ENCODE measurements around the gene ESF1. TPM values are rescaled to one million over a fixed set of nuclear protein-coding genes. Genes with fewer than 3 reads are reported as not detected.
A peak's percentile ranks its signal among the peaks of the same experiment; 100 is the strongest.

Gene ESF1
- total RNA-seq, 1 donor from 2014 or later: 17.4 TPM

DNA sequence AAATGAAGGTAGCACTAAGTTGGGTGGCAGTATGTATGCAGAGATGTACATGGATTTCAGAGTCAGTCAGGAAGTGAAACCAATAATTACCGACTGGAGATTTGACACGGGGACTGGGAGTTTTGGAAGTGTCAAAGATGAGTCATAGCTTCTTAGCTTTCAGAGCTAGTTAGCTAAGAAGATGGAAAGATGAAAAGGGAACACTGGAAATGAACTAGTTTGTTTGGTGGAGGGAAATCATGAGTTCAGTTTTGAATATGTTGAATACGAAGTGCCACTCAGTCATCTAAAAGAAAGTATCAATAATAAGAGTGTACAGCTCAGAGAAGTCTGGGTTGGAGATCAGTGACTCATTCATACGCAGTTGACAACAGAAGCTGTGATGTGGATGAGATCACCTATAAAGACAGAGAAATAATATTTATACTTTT lies 7.5 kb downstream of the ESF1 start:
- no peaks in the 10 kb centered on the region for H3K27me3 Mint-ChIP-seq (ENCODE audit: low read depth)
- H3K27ac Mint-ChIP-seq: no peak overlapping the region
- TF ChIP-seq, protein P1, sequence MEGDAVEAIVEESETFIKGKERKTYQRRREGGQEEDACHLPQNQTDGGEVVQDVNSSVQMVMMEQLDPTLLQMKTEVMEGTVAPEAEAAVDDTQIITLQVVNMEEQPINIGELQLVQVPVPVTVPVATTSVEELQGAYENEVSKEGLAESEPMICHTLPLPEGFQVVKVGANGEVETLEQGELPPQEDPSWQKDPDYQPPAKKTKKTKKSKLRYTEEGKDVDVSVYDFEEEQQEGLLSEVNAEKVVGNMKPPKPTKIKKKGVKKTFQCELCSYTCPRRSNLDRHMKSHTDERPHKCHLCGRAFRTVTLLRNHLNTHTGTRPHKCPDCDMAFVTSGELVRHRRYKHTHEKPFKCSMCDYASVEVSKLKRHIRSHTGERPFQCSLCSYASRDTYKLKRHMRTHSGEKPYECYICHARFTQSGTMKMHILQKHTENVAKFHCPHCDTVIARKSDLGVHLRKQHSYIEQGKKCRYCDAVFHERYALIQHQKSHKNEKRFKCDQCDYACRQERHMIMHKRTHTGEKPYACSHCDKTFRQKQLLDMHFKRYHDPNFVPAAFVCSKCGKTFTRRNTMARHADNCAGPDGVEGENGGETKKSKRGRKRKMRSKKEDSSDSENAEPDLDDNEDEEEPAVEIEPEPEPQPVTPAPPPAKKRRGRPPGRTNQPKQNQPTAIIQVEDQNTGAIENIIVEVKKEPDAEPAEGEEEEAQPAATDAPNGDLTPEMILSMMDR (IDR thresholded peaks at IDR 0.05; ENCODE audit: unreplicated experiment): no peak
- DNase-seq (ENCODE audit: low spot score in 2 of 2, unreplicated experiment in 2 of 2): no peak
- H3K4me1 Mint-ChIP-seq: no peaks in the 10 kb centered on the region
- no peak overlapping the region for H3K4me3 Mint-ChIP-seq
- H3K9me3 Mint-ChIP-seq: no peaks in the 10 kb centered on the region
- H3K36me3 Mint-ChIP-seq: peaks cover 32% of the 10 kb centered on the region

DNA sequence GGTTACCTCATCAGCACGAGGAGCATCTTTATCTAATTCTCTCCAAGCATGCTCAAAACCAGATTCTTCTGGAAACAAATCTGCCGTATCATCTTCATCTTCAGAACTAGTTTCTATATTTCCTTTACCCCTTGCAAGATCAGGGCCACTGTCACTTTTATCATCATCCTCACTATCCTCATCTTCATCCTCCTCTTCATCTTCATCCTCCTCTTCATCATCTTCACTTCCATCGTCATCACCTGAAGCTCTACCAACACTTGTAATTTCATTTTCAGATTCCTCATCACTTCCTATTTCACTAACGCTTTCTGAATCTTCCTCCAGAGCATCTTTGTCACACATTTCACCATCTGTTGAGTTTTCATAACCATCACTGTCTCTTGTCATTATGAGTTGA lies 8.9 kb downstream of the ESF1 start:
- H3K4me3 Mint-ChIP-seq: no peak overlapping the region
- peaks cover 31% of the 10 kb centered on the region for H3K36me3 Mint-ChIP-seq
- H3K4me1 Mint-ChIP-seq: peaks cover 1% of the 10 kb centered on the region
- TF ChIP-seq, protein P1 (IDR thresholded peaks at IDR 0.05; ENCODE audit: unreplicated experiment): no peak
- no peaks in the 10 kb centered on the region for H3K9me3 Mint-ChIP-seq
- no peak overlapping the region for H3K27ac Mint-ChIP-seq
- no peak for DNase-seq (ENCODE audit: low spot score in 2 of 2, unreplicated experiment in 2 of 2)
- no peaks in the 10 kb centered on the region for H3K27me3 Mint-ChIP-seq (ENCODE audit: low read depth)

DNA sequence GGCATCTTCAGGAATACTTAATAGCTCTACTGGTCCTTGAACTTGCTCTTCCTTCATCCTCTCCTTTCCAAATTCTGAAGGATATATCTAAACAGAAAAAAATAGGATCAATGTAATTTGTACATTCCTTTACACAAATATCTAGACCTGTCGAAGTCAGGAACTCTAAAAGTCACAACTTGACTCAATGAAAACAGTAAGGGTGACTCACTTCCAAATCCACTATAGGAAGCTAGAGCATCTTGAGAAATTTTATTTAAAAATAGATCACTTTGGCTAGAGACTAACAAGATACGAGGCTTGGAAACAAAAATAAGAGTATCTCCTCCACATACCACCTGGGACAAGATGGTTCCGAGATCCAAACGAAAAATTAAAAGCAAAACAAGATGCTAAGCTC lies 12.2 kb downstream of the ESF1 start:
- Mint-ChIP-seq H3K27ac (no peak overlapping the region), H3K4me1 (peaks cover 1% of the 10 kb centered on the region), H3K9me3 (peaks cover 3% of the 10 kb centered on the region), H3K27me3 (ENCODE audit: low read depth) (no peaks in the 10 kb centered on the region), H3K36me3 (peaks cover 41% of the 10 kb centered on the region), H3K4me3 (no peak overlapping the region)
- TF ChIP-seq, protein P1 (IDR thresholded peaks at IDR 0.05; ENCODE audit: unreplicated experiment): no peak
- no peak for DNase-seq (ENCODE audit: low spot score in 2 of 2, unreplicated experiment in 2 of 2)

DNA sequence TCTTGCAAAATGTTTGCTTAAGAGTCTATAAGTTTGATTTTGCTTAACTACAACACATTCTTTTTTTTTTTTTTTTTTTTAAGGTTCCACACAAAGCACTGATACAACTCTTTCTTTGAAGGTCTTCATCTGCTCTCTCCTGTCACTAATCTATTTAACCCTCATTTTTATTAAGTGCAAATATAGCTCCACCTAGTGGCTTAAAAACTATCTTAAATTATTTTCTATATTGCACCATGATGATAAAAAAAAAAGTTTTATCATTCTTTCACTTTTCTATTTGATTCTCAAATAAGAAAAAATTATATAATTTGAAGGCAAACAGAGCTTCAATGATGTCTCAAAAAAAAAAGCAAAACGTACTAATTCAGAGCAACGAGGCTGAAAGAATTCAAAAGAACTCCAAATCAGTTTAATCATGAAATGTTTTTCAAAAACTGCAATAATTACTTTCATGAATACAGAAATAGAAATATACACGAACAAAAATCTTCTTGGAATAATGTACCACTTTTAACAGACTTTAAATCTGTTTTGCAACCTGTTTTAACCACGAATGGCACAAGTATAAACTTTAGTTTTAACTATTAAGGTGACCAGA lies 12.8 kb downstream of the ESF1 start:
- H3K27ac Mint-ChIP-seq: no peak overlapping the region
- no peak overlapping the region for H3K4me3 Mint-ChIP-seq
- peaks cover 43% of the 10 kb centered on the region for H3K36me3 Mint-ChIP-seq
- no peaks in the 10 kb centered on the region for H3K27me3 Mint-ChIP-seq (ENCODE audit: low read depth)
- peaks cover 6% of the 10 kb centered on the region for H3K9me3 Mint-ChIP-seq
- H3K4me1 Mint-ChIP-seq: peaks cover 1% of the 10 kb centered on the region
- DNase-seq (ENCODE audit: low spot score in 2 of 2, unreplicated experiment in 2 of 2): no peak
- TF ChIP-seq, protein P1 (IDR thresholded peaks at IDR 0.05; ENCODE audit: unreplicated experiment): peak; percentile 73

DNA sequence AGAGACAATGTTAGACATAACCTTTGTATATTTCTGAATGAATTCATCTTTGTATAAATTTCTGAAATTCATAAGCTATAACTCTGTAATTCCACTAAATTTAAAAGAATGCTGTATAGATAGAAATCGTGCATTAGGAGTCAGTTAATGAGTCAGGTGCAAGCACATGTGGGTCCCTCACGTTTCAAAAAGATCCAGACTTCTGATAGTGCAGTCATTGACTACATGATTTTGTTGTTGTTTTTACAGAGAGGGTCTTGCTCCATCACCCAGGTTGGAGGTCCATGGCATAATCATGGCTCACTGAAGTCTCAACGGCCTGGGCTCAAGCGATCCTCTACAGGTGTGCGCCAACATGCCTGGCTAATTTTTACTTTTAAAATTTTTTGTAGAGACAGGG lies 14.6 kb downstream of the ESF1 start:
- no peaks in the 10 kb centered on the region for H3K27me3 Mint-ChIP-seq (ENCODE audit: low read depth)
- TF ChIP-seq, protein P1 (IDR thresholded peaks at IDR 0.05; ENCODE audit: unreplicated experiment): no peak
- peaks cover 1% of the 10 kb centered on the region for H3K4me1 Mint-ChIP-seq
- no peak overlapping the region for H3K4me3 Mint-ChIP-seq
- no peak for DNase-seq (ENCODE audit: low spot score in 2 of 2, unreplicated experiment in 2 of 2)
- no peak overlapping the region for H3K27ac Mint-ChIP-seq
- peaks cover 22% of the 10 kb centered on the region for H3K9me3 Mint-ChIP-seq
- peaks cover 53% of the 10 kb centered on the region for H3K36me3 Mint-ChIP-seq
